Stomach (tissue), 4 donors: ENCODE results near the gene BRMS1L.

ENCODE experiments used
- CTCF ChIP-seq, 7 experiments: fragments of 450-650 bp in 4 of 7; fragments of 200-600 bp in 3 of 7; sonication (generic) in 3 of 7; IDR thresholded peaks; one replicate each; pipeline ENCODE4 v1.5.1; 2016 to 2019; ENCODE audit warnings: antibody characterized with exemption in 7 of 7, control low read depth in 2 of 7, mild to moderate bottlenecking in 1 of 7
- EP300 ChIP-seq: sonication (generic); formaldehyde crosslinking; IDR thresholded peaks from one replicate; pipeline ENCODE4 v1.6.1; 2017; ENCODE audit warnings: antibody characterized with exemption
- POLR2A ChIP-seq, 4 donors: fragments of 450-650 bp; IDR thresholded peaks; one replicate each; pipeline ENCODE4 v1.6.1; 2016; ENCODE audit warnings: antibody characterized with exemption in 4 of 4, control low read depth in 2 of 4, mild to moderate bottlenecking in 1 of 4, moderate library complexity in 1 of 4
- POLR2AphosphoS5 ChIP-seq, 3 donors: sonication (generic); formaldehyde crosslinking; IDR thresholded peaks; one replicate each; pipeline ENCODE4 v1.6.1; 2016; ENCODE audit warnings: antibody characterized with exemption in 3 of 3

- TF ChIP-seq CTCF (IDR thresholded peaks at IDR 0.05), result no peak
- TF ChIP-seq POLR2A (IDR thresholded peaks at IDR 0.05), result no peak
- no peak for TF ChIP-seq POLR2AphosphoS5 (IDR thresholded peaks at IDR 0.05)
- TF ChIP-seq EP300, result no peak
Measured at GRCh38 chr14:35786856-35787255, 39.3 kb upstream of the BRMS1L start.
